Esophagus squamous epithelium (tissue), 4 donors: ENCODE data around the gene ADARB2.

ENCODE experiments used
- POLR2A ChIP-seq, 4 donors: fragments of 450-650 bp; IDR thresholded peaks; one replicate each; pipeline ENCODE4 v1.6.1; 2017; ENCODE audit warnings: antibody characterized with exemption in 4 of 4, mild to moderate bottlenecking in 4 of 4, moderate library complexity in 3 of 4
- TF ChIP-seq, protein P1 (sequence below), 6 experiments: fragments of 450-650 bp in 4 of 6; fragments of 200-600 bp in 2 of 6; sonication (generic) in 2 of 6; IDR thresholded peaks; one replicate each; pipeline ENCODE4 v1.5.1; 2016 to 2019; ENCODE audit warnings: antibody characterized with exemption in 6 of 6, mild to moderate bottlenecking in 4 of 6, moderate library complexity in 4 of 6

- TF ChIP-seq, protein P1, sequence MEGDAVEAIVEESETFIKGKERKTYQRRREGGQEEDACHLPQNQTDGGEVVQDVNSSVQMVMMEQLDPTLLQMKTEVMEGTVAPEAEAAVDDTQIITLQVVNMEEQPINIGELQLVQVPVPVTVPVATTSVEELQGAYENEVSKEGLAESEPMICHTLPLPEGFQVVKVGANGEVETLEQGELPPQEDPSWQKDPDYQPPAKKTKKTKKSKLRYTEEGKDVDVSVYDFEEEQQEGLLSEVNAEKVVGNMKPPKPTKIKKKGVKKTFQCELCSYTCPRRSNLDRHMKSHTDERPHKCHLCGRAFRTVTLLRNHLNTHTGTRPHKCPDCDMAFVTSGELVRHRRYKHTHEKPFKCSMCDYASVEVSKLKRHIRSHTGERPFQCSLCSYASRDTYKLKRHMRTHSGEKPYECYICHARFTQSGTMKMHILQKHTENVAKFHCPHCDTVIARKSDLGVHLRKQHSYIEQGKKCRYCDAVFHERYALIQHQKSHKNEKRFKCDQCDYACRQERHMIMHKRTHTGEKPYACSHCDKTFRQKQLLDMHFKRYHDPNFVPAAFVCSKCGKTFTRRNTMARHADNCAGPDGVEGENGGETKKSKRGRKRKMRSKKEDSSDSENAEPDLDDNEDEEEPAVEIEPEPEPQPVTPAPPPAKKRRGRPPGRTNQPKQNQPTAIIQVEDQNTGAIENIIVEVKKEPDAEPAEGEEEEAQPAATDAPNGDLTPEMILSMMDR (IDR thresholded peaks at IDR 0.05), result no peak
- no peak for TF ChIP-seq POLR2A (IDR thresholded peaks at IDR 0.05)
Observed at GRCh38 chr10:1735562-1735961, 1.8 kb downstream of the ADARB2 start.
